HG03457 (cell line): Measurements from ENCODE around the gene TARBP2.

Source experiments
- ATAC-seq: cut with Tn5 transposase; IDR thresholded peaks from one replicate; pipeline ENCODE4 v1.9.1; 2021; ENCODE audit warnings: moderate number of reproducible peaks; ENCODE audit not compliant: unreplicated experiment

The TARBP2 gene, protein sequence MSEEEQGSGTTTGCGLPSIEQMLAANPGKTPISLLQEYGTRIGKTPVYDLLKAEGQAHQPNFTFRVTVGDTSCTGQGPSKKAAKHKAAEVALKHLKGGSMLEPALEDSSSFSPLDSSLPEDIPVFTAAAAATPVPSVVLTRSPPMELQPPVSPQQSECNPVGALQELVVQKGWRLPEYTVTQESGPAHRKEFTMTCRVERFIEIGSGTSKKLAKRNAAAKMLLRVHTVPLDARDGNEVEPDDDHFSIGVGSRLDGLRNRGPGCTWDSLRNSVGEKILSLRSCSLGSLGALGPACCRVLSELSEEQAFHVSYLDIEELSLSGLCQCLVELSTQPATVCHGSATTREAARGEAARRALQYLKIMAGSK

DNA sequence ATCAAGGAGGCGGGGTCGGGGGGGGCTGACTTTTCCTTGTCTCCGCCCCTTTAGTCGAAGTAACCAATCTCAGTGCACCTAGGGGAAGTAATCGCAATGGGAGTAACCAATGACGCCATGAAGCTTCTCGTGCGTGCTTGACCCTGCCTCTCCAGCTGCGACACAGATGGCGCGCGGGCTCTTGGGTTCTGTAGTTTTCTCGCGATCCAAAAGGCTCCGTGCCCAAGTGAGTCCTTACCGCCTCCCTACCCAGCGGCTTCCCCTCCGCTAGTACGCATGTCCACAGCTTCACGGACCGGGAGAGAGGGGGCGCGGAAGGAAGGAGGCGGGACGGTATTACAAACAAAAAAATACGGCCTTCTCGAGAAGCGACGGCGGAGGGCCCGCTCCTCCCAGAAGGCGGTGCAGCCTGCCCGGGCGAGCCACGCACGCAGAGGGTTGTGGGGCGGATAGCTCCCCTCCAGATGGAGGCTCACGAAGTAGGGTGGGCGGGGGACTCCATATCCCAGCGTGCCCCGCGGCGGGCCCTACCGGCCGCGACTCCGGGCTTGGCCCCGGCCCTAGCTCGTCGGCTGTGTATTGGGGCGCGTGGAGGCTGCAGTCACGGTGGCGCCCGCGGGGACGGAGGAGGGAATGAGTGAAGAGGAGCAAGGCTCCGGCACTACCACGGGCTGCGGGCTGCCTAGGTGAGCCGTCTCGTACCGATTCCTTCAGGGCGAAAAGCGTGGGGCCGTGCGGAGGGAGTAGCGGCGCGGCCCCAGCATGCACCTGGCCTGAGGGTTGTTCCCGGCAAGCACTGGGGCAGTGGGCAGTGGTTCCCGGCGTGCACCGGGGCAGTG, at the start of gene TARBP2:
Gene TARBP2 (plus strand): TSS at position 508 of the 839 bp plus-strand sequence. CDS start 126 bp downstream, at position 634.
- peak; percentile 66 for ATAC-seq

DNA sequence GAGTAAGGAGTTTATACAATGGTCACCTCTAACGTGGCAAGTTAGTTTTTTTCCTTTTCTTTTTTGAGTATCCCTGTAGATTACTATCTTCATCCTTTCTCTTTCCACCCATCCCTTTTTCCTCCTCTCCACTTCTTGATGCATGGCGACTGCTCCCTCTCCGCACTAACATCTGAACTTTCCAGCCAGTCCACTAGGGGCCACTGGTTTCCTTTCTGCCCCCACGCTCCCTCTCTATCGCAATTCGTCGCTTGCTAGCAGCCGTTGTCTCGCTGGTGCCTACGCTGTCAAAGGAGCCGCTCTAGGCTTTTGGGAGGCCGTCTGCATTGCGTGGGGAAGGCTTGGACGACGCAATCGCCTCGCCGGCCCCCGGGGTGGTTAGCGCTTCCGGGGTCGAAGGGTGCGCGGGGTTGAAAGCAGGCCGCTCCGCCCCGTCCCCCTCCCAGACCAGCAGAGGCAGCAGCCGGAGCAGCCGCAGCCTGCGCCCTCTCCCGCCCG, 49.4 kb upstream of the TARBP2 start, which contains the start of gene PCBP2:
Gene PCBP2 (plus strand): TSS at position 442 of the 498 bp plus-strand sequence. CDS start 2,699 bp downstream, outside the sequence.
- peak; percentile 91 for ATAC-seq

DNA sequence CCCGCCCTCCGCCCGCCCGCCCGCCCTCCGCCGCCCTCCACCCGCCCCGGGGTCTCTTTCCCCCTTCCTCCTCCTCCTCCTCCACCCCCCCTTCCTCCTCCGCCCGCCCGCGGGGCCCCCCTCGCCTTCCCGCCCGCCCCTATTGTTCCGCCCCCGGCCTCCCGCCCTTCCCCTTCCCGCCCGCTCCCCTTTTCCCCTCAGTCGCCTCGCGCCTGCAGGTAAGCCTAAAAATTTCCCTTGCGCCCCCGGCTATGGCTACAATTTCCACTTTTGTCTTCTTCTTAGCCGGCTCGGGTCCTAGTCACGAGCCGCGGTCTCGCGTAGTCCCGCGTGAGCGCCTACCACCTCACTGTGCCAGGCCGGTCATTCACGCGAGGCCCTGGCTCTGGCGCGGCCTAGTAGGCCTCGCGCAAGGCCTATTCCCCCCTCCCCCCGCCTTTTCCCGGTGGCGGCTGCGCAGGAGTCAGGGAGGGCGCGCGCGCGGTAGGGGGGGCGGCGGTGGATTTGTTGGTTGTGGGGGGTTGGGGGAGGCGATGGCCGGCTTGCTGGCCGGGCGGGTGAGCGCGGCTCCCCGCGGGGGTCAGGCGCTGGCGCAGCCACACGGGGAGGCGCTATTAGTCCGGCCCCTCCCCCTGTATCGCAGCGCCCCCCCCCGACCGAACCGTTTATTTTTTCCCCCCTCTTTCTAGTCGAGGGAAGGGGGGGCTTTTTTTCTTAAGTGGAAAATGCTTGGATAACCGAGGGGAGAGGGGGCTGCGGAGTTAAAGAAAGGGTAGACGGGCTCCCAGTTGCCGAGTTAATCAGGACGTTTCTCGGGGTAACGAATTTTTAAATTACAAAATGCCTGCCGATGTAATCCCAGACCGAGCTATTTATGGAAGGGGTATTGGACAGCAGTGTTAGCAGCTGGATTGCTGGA, 48.7 kb upstream of the TARBP2 start:
- ATAC-seq, result no peak

DNA sequence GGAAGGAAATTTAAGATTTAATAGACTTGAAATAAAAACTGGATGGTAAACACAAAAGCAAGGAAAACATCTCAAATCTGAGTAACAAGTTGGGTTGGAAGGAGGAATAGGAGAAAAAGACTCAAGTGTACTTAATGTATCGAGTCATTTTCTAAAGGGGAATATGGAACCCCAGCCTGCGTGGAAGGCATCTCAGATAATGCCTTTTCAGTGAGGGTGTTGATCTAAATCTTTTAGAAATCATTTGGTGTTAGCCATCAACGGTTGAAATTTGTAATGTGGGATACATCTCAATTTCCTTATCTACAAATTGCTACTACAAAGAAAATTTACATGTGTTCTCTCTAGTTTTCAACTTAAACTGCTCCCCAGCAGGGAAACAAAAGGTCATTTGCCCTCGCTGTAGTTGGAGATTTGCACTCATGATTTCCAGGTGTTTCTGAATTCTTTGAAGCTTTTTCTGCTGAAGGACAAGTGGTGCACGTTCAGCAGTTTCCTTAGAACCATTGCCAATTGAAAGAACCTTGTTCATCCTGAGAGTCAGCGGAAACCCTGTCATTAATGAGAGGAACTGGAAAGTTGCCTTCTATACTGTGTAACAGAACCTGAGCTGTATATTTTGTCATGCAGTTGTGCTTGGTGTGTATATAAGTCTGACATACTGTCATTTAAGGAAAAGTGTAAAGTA, 47.0 kb upstream of the TARBP2 start:
- ATAC-seq, result no peak

DNA sequence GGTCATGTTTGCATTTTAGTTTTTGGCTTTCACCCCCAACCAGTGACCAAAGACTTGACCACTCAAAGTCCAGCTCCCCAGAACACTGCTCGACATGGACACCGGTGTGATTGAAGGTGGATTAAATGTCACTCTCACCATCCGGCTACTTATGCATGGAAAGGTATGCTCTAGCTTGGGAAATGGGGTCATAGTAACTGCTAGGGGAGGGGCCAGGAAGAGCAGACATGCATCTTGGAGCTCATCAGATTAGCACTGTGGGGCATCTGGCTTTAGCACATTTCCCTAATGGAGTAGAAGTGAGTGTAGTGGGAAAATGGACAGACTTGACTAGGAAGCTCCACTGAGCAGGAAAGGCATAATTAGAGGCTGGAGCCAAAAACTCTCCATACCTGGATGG, 46.4 kb upstream of the TARBP2 start:
- ATAC-seq, result no peak

DNA sequence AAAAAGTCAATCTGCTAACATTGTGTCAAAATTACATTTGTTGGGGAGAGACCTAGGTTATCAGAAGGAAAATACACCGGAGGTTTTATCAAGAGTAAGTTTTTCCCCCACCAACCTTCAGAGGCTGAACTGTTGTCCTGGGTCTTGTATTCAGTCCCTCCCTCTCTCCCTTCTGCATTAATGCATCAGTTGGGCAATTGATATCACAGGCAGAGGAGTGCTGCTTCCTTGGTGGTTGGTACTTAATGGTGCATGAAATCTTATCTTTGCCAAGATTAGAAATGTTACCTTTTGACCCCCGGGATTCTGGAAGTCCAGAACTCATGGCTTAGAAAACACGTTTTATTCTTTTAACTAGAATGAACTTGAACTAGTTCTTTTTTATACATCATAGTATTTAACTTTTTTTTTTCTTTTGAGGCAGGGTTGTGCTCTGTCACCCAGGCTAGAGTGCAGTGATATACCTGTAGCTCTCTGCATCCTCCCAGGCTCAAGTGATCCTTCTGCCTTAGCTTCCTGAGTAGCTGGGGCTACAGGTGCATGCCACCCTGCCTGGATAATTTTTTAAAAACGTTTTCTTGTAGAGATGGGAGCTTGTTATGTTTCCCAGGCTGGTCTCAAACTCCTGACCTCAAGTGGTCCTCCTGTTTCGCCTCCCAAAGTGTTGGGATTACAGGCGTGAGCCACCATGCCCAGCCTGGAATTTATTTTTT, 44.3 kb upstream of the TARBP2 start:
- ATAC-seq, result no peak

DNA sequence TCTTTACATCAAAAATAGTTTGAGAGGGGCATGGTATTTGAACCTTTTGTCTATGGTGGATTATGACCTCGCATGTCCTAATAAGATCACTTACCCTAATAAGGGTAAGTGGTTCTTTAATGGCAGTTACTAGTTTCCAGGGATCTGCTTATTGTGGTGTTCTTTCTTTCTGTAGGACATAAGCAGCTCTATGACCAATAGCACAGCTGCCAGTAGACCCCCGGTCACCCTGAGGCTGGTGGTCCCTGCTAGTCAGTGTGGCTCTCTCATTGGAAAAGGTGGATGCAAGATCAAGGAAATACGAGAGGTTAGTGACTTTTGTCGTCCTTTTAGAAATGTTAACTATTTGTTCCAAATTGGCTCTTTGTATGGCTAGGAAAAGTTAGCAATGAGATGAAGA, 42.0 kb upstream of the TARBP2 start:
- ATAC-seq, result no peak

DNA sequence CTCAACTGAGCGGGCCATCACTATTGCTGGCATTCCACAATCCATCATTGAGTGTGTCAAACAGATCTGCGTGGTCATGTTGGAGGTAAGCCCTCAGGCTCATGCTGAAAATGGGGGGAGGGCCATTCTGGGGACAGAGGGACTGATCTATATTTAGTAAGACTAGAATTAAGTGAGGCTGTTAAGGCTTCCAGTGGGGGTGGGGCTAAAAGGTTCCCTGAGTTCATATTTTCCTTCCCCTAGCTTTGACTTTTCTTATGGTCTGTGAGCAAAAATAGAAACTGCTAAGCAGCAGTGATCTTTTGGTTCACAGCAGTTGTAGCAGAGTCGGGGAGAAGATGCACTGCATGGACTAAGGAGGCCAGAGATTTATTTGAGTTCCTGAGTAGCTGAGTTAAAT, 40.0 kb upstream of the TARBP2 start:
- ATAC-seq, result no peak

DNA sequence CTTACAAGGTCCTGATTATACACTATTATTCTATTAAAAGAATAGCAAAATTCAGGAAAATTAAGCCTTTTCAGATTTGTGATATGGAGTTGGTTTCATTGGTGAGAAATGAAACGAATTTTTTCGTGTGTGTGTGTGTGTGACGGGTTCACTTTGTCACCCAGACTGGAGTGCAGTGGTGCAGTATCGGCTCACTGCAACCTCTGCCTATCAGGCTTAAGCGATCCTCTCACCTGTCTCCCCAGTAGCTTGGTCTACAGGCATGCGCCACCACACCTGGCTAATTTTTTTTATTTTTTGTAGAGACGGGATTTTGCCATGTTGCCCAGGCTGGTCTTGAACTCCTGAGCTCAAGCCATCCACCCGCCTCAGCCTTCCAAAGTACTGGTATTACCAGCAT, 39.5 kb upstream of the TARBP2 start:
- no peak for ATAC-seq

DNA sequence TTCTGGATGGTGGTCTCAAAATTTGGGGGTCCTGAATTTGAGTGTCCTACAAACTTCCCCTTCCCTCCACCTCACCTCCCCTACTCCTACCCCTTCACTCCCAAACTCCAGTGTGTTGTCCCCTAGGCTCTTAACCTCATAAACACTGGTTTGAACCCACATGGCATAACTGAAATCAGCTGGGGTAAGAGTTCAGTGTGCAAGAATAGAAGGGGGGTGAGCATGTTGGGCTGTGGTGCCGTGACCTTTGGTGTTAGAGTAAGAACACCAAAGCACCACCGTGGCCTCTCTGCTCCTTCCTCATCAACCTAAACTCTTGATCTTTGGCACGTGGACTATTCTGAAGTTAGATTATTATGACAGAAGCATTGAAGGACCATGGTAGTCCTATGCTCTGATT, 38.1 kb upstream of the TARBP2 start:
- no peak for ATAC-seq

DNA sequence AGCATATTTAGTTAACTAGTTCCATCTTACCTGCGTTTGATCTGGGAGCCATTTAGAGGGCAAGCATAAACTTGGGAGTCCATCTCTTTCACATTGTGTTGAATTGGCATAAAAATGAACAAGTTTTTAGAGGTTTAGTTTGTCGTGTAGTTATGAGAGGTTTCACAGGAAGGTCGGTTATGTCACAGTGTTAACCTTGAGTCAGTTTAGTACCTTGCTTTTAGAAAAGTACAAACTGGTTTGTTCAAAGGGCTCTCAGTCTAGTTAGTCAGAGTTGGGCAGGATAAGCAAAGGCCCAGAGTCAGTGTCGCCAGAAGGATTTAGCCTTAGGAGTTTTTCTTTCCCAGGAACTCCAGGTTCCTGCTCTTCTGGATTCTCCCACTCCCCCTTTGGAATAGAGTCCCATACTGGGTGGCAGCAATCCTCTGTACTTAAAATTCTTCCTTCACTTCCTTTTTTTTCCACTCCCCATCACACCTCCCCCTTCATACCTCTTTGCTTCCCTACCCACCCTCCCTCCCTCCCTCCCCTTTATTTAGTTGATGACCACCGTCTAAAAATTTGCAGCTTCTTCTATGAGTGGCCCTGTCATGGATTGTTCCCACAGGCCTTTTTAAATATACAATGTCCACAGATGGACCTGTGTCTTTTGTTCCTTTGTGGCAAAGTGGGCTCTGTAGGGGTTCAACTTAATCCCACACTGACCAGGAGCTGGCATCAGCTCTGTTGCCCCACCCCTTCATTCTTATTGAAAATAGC, 37.1 kb upstream of the TARBP2 start:
- ATAC-seq, result no peak

DNA sequence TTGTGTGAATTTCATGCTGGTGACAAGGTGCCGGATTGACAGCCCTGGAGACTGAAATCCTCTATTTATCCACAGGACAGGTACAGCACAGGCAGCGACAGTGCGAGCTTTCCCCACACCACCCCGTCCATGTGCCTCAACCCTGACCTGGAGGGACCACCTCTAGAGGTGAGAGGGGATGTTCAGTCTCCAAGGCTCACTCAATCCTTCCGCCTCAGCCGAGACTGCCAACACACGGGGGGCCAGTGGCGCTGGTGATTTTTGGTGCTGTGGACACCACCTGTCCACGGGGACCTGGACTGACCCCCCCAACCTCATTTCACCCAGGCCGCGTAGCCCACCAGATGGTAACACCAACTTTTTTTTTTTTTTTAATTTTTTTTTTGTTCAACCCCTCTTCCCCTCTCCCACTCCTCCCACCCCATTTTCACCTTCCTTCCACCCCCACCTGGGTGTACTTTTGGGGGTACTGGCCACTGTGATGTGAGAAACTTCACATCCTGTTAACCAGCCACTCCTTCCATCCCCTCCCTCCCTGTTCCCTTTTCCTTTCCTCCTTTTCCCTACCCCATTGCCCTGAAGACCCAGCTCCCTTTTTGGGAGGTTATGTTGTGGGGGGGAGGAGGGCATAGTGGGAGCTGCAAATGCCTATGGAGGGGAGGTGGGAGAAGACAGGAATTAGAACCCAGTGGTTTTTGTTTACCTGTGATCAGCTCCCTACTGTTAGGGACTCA, 36.2 kb upstream of the TARBP2 start:
- ATAC-seq, result no peak

DNA sequence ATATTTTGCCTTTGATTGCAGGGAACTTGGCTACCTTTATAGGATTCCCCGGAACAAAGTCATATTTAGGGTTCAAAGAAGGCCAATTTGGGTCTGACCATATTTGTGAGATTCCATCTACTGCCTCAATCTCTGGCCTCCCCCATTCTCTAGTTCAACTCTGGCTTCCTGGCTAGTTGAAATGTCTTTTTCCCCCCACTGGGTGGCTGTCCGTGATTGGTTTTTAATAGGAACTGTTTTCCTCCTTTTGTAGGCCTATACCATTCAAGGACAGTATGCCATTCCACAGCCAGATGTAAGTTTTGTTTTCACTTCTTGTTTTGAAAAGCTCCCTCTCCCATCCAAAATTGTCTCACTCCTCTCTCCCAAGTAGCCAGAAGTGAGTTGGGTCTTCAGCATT, 35.4 kb upstream of the TARBP2 start:
- no peak for ATAC-seq

DNA sequence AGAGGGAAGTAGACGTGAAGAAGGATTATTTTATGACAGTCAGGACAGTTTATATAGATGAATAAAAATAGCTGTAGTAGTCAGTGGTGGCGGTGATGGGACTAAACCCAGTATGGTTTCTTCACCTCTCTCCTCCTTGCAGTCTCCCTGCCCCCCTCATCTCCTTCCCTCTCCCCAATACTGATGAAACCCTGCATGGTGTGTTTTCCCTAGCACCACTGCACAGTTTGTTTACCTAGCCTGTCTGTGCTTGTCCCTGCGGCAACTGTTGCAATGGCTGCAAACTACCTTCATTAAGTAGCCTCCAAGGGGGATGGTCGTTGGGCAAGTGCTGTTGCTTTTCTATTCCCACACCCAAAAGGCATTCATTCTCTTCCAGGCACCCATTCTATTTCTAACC, 34.4 kb upstream of the TARBP2 start:
- ATAC-seq, result no peak

DNA sequence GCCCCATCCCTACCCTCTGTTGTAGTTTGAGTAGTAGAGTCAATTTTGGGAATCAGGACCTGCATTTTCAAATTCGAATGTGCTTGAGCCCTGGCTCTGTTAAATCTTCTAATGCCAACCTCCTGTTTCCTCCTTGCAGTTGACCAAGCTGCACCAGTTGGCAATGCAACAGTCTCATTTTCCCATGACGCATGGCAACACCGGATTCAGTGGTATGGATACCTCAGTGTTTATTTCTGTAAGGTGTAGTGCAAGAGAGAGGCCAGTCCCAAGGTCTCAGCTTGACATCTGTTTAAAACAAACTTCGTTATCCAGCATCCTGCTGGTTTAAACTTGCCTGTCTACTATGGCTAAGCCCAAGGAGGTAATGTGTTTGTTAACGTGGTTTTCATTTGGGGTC, 34.0 kb upstream of the TARBP2 start:
- no peak for ATAC-seq

DNA sequence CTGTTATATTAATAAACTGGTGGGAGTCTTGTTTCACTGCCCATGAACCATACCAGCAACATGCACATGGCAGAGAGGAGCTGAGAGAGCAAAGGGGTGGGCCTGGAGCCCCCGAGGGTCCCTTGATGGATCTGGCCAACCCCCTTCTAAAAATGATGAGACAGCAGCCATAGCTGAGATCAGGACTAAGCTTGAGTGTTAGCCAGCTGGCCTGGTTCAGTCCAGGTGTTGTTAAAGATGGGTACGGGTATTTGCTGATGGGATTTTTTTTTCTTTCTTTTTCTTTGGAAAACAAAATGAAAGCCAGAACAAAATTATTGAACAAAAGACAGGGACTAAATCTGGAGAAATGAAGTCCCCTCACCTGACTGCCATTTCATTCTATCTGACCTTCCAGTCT, 33.2 kb upstream of the TARBP2 start:
- no peak for ATAC-seq

DNA sequence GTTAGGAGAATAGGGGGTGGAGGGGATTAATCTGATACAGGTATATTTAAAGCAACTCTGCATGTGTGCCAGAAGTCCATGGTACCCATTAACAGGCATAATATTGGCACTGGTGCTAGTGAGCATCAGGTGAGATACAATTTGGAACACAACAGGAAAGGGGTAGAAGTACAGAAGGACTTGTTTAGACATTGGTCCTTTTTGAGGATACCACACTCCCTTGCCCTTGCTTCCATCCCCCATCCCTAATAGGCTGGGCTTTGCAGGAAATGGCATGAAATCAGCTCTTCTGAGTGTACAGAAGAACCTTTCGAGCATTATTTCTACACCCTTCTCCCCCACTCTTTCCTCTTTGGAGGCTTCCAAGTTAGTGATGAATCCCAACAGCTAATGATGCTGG, 32.8 kb upstream of the TARBP2 start:
- ATAC-seq, result no peak

DNA sequence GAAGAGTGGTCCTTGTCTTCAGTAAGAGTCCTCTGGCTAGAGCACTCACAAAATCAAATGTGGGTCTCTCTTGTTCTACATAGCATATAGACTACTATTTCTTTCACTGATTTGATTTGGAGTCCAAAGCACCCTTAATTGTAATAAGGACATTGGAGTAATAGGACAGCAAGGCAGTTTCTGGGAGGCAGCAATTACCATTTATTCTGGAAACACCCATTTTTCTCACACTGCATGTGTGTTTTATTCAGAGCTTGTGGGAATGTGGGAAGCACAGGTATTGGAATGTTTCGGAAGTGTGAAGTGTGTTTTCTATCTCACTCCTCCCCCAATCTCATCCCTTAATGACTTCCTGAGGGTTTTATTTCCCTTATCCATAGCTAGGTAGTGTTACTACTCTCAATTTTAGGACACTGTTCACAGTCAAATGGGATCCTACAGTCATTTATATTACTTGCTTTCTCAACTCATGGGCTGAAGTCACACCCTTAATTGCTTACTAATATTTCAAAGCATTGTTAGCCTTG, 29.0 kb upstream of the TARBP2 start:
- ATAC-seq, result no peak
